Thymus (tissue), 11 donors: Measurements from ENCODE around the gene VPS8. TPM values are rescaled to one million over a fixed set of nuclear protein-coding genes. Genes with fewer than 3 reads are reported as not detected.
"Not testable (repeated sequence)": the region's sequence is repeated elsewhere in the genome, so short reads cannot be mapped to it uniquely, and the experiment has no call there.

ENCODE experiments used
- DNase-seq, 9 donors: peaks; one replicate each; pipeline ENCODE4 v3.0.0-alpha.2; 2013; ENCODE audit warnings: low spot score in 9 of 9, low read depth in 6 of 9, missing footprints in 1 of 9
- H3K27ac ChIP-seq, 2 donors: one replicate each; pipeline ENCODE4 v1.5.1; 2013; ENCODE audit warnings: control low read depth in 1 of 2, low read depth in 1 of 2, low read length in 1 of 2, mild to moderate bottlenecking in 1 of 2, moderate library complexity in 1 of 2
- H3K27me3 ChIP-seq, 2 donors: one replicate each; pipeline ENCODE4 v1.5.1; 2013; ENCODE audit warnings: low read length in 1 of 2; ENCODE audit not compliant: control insufficient read depth in 2 of 2, insufficient read depth in 1 of 2
- H3K36me3 ChIP-seq, 2 donors: one replicate each; pipeline ENCODE4 v1.5.1; 2013; ENCODE audit warnings: low read length in 1 of 2, mild to moderate bottlenecking in 1 of 2, moderate library complexity in 1 of 2; ENCODE audit not compliant: control insufficient read depth in 2 of 2, insufficient read depth in 2 of 2
- H3K4me1 ChIP-seq, 2 donors: one replicate each; pipeline ENCODE4 v1.5.1; 2013; ENCODE audit warnings: low read length in 2 of 2; ENCODE audit not compliant: control insufficient read depth in 2 of 2, insufficient read depth in 2 of 2
- H3K4me3 ChIP-seq, 2 donors: one replicate each; pipeline ENCODE4 v1.5.1; 2013; ENCODE audit warnings: low read length in 2 of 2, control low read depth in 1 of 2, mild to moderate bottlenecking in 1 of 2
- H3K9me3 ChIP-seq, 2 donors: one replicate each; pipeline ENCODE4 v1.5.1; 2013; ENCODE audit warnings: low read length in 1 of 2, mild to moderate bottlenecking in 1 of 2; ENCODE audit not compliant: control insufficient read depth in 2 of 2, insufficient read depth in 1 of 2
- WGBS: extraction: QIAGEN DNeasy Blood & Tissue Kit; methylation state at CpG from one replicate; pipeline ENCODE4 v1.1.7; 2013; 5-methylcytosine and 5-hydroxymethylcytosine counted together
- polyA plus RNA-seq: library from polyadenylated mRNA; stranded (reverse); fragments of 200-250 nt; gene quantifications from one replicate; pipeline ENCODE4 v1.2.3, GENCODE V29; 2013
- total RNA-seq: library from RNA; stranded (reverse); fragments of 120-200 nt; gene quantifications from one replicate; pipeline ENCODE4 v1.2.4, GENCODE V29; 2013
- donor health status: healthy.

VPS8 gene
- total and polyA plus RNA-seq, 2 donors, result 20.1 to 36.1 TPM

GRCh38 chr3:184950816-184951215, 138.8 kb downstream of the VPS8 start:
- not testable (repeated sequence) for H3K4me1 ChIP-seq, H3K27me3 ChIP-seq, H3K36me3 ChIP-seq, H3K9me3 ChIP-seq, H3K27ac ChIP-seq, DNase-seq, H3K4me3 ChIP-seq
- WGBS, result 98% methylated on average over 1 of the region's 1 CpG

GRCh38 chr3:184952671-184953070, 140.7 kb downstream of the VPS8 start:
- H3K27me3 ChIP-seq, result no peaks in the 10 kb centered on the region
- WGBS, result 96% methylated on average over 3 of the region's 3 CpGs
- H3K4me3 ChIP-seq, result no peak overlapping the region
- H3K27ac ChIP-seq, result no peak overlapping the region
- no peaks in the 10 kb centered on the region for H3K4me1 ChIP-seq
- H3K9me3 ChIP-seq, result no peaks in the 10 kb centered on the region
- no peak for DNase-seq
- H3K36me3 ChIP-seq, result peaks cover 1 to 2% of the 10 kb centered on the region in 2 donors

GRCh38 chr3:184953401-184953800, 141.4 kb downstream of the VPS8 start:
- DNase-seq, result no peak
- Histone ChIP-seq H3K27ac (no peak overlapping the region), H3K4me1 (no peaks in the 10 kb centered on the region), H3K27me3 (no peaks in the 10 kb centered on the region), H3K9me3 (no peaks in the 10 kb centered on the region), H3K36me3 (peaks cover 2 to 3% of the 10 kb centered on the region in 2 donors), H3K4me3 (no peak overlapping the region)
- WGBS, result 63% methylated on average over 2 of the region's 2 CpGs

GRCh38 chr3:184954251-184954650, 142.3 kb downstream of the VPS8 start:
- Histone ChIP-seq H3K27ac (no peak overlapping the region), H3K4me1 (no peaks in the 10 kb centered on the region), H3K9me3 (no peaks in the 10 kb centered on the region), H3K27me3 (no peaks in the 10 kb centered on the region), H3K4me3 (no peak overlapping the region), H3K36me3 (peaks cover 2 to 3% of the 10 kb centered on the region in 2 donors)
- no peak for DNase-seq
- WGBS, result 98% methylated on average over 3 of the region's 3 CpGs

GRCh38 chr3:184954851-184955250, 142.9 kb downstream of the VPS8 start:
- WGBS, result 98% methylated on average over 8 of the region's 8 CpGs
- H3K27ac ChIP-seq, result not testable (repeated sequence)

GRCh38 chr3:184965639-184966430, 153.9 kb downstream of the VPS8 start:
- peaks cover 0 to 4% of the 10 kb centered on the region in 2 donors for H3K36me3 ChIP-seq
- WGBS, result 95% methylated on average over 6 of the region's 6 CpGs

More at GRCh38 chr3:184954851-184955250, 142.9 kb downstream of the VPS8 start:
- not testable (repeated sequence) for DNase-seq, H3K9me3 ChIP-seq, H3K27me3 ChIP-seq, H3K4me1 ChIP-seq, H3K36me3 ChIP-seq, H3K4me3 ChIP-seq

GRCh38 chr3:184968115-184968514, 156.1 kb downstream of the VPS8 start:
- Histone ChIP-seq H3K27me3 (no peaks in the 10 kb centered on the region), H3K36me3 (peaks cover 8 to 11% of the 10 kb centered on the region in 2 donors), H3K4me3 (no peak overlapping the region), H3K4me1 (peaks cover 0 to 3% of the 10 kb centered on the region in 2 donors), H3K27ac (no peak overlapping the region), H3K9me3 (no peaks in the 10 kb centered on the region)
- WGBS, result 98% methylated on average over 1 of the region's 1 CpG
- no peak for DNase-seq

More at GRCh38 chr3:184965639-184966430, 153.9 kb downstream of the VPS8 start:
- Histone ChIP-seq H3K9me3 (no peaks in the 10 kb centered on the region), H3K4me3 (no peak overlapping the region), H3K4me1 (peaks cover 0 to 3% of the 10 kb centered on the region in 2 donors), H3K27me3 (no peaks in the 10 kb centered on the region), H3K27ac (no peak overlapping the region)
- DNase-seq, result no peak

GRCh38 chr3:184970186-184970585, 158.2 kb downstream of the VPS8 start:
- Histone ChIP-seq H3K4me3 (no peak overlapping the region), H3K36me3 (peaks cover 4 to 11% of the 10 kb centered on the region in 2 donors), H3K4me1 (peaks cover 0 to 3% of the 10 kb centered on the region in 2 donors), H3K27me3 (no peaks in the 10 kb centered on the region), H3K9me3 (no peaks in the 10 kb centered on the region), H3K27ac (no peak overlapping the region)
- no peak for DNase-seq
- WGBS, result 99% methylated on average over 3 of the region's 3 CpGs

- no peak for DNase-seq
- no peak overlapping the region for H3K27ac ChIP-seq
- WGBS, result 94% methylated on average over 1 of the region's 1 CpG
- no peaks in the 10 kb centered on the region for H3K36me3 ChIP-seq
- H3K27me3 ChIP-seq, result no peaks in the 10 kb centered on the region
- H3K4me3 ChIP-seq, result no peak overlapping the region
- no peaks in the 10 kb centered on the region for H3K4me1 ChIP-seq
- no peaks in the 10 kb centered on the region for H3K9me3 ChIP-seq
Observed at GRCh38 chr3:184977796-184978195, 165.8 kb downstream of the VPS8 start.
